Measurements from ENCODE around the gene GLTP. TPM values are rescaled to one million over a fixed set of nuclear protein-coding genes. Genes with fewer than 3 reads are reported as not detected.
"Not testable (repeated sequence)": the region's sequence is repeated elsewhere in the genome, so short reads cannot be mapped to it uniquely, and the experiment has no call there.

GLTP gene
- total RNA-seq = 10 to 100 TPM; 18.3 to 34.0 (median 22.4) TPM

GRCh38 chr12:109880043-109880931 lies at the start of gene GLTP:
Gene GLTP, minus strand, starts transcription at chr12:109880541. Its CDS starts 167 bp downstream, at chr12:109880374.
- Histone ChIP-seq H3K4me3 (peak within 1 kb of the TSS; percentile 66 to 94 (median 83)), H3K27me3 (no peaks in the 10 kb centered on the region), H3K4me1 (peaks cover 17 to 20% of the 10 kb centered on the region in 2 donors), H3K36me3 (no peaks in the 10 kb centered on the region), H3K9me3 (no peaks in the 10 kb centered on the region), H3K27ac (peak within 1 kb of the TSS; percentile 60 to 81 (median 78))
- peak; percentile 91 to 96 for ATAC-seq
- in situ Hi-C loops (cut with MboI; ENCODE audit: low sequenced_read_pairs in 4 of 4) = no loop called here
- TF ChIP-seq POLR2A (IDR thresholded peaks at IDR 0.05) (peak; percentile 63 to 67), CTCF (IDR thresholded peaks at IDR 0.05 in 4 of 5, conservative IDR thresholded peaks at IDR 0.05 in 1 of 5) (peak in 4 of 5 experiments; percentile 85 to 98 (median 88))
- DNase-seq = peak; percentile 61 to 76
- intact Hi-C loops (cut with DNase I; ENCODE audit: low total_unique reads) = loop anchor here (1.0 to 10.0 kb wide), 3 partner anchors 33 to 165 kb away; partner anchors contain the start of gene FAM222A

GRCh38 chr12:109929326-109929725 lies 49.0 kb upstream of the GLTP start:
- in situ Hi-C loops (cut with MboI; ENCODE audit: low sequenced_read_pairs in 4 of 4); ATAC-seq: not testable (repeated sequence)

GRCh38 chr12:109928058-109928656 lies 47.8 kb upstream of the GLTP start:
- Histone ChIP-seq H3K4me1 (peaks cover 8 to 10% of the 10 kb centered on the region in 2 donors), H3K27me3 (no peaks in the 10 kb centered on the region), H3K9me3 (no peaks in the 10 kb centered on the region), H3K4me3 (no peak overlapping the region), H3K36me3 (peaks cover 0 to 43% of the 10 kb centered on the region in 2 donors), H3K27ac (peak overlapping the region in 3 of 4 donors; percentile 6 to 63 (median 18))
- ATAC-seq (peak; percentile 58 to 64), DNase-seq (no peak)
- TF ChIP-seq POLR2A (IDR thresholded peaks at IDR 0.05) = no peak
- no peak for TF ChIP-seq CTCF (IDR thresholded peaks at IDR 0.05 in 4 of 5, conservative IDR thresholded peaks at IDR 0.05 in 1 of 5)
- intact Hi-C loops (cut with DNase I; ENCODE audit: low total_unique reads) (no loop called here), in situ Hi-C loops (cut with MboI; ENCODE audit: low sequenced_read_pairs in 4 of 4) (no loop called here)

More at GRCh38 chr12:109929326-109929725, 49.0 kb upstream of the GLTP start:
- H3K27ac ChIP-seq; intact Hi-C loops (cut with DNase I; ENCODE audit: low total_unique reads); H3K4me1 ChIP-seq; H3K27me3 ChIP-seq; H3K9me3 ChIP-seq; H3K4me3 ChIP-seq; DNase-seq: not testable (repeated sequence)
- H3K36me3 ChIP-seq = peaks cover 0 to 54% of the 10 kb centered on the region in 2 donors

- no peak for TF ChIP-seq POLR2A (IDR thresholded peaks at IDR 0.05)
- peak in 4 of 5 experiments; percentile 25 to 54 (median 34) for TF ChIP-seq CTCF (IDR thresholded peaks at IDR 0.05 in 4 of 5, conservative IDR thresholded peaks at IDR 0.05 in 1 of 5)
- Histone ChIP-seq H3K27ac (peak overlapping the region in 2 of 4 donors; percentile 6 to 63), H3K27me3 (no peaks in the 10 kb centered on the region), H3K36me3 (peaks cover 0 to 37% of the 10 kb centered on the region in 2 donors), H3K4me3 (no peak overlapping the region), H3K9me3 (no peaks in the 10 kb centered on the region), H3K4me1 (peaks cover 8 to 10% of the 10 kb centered on the region in 2 donors)
- ATAC-seq = peak; percentile 49 to 51
- intact Hi-C loops (cut with DNase I; ENCODE audit: low total_unique reads) (no loop called here), in situ Hi-C loops (cut with MboI; ENCODE audit: low sequenced_read_pairs in 4 of 4) (no loop called here)
- no peak for DNase-seq
Observed at GRCh38 chr12:109927622-109928021, 47.3 kb upstream of the GLTP start.
